ENCODE results near the gene TCL1A.

Gene TCL1A

DNA sequence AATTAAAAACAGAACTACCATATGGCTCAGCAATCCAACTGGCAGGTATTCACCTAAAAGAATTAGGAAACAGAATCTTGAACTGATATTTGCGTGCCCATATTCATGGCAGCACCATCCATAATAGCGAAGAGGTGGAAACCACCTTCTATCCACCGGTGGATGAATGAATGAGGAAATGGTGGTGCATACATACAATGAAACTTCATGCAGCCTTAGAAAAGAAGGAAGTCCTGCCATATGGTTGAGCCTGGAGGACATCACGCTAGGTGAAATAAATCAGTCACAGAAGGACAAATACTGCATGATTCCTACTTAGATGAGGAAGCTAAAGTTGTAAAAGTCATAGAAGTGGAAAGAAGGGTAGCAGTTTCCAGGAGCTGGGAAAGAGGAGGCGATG, 6.6 kb downstream of the TCL1A start:
- no peak overlapping the region for H3K4me3 ChIP-seq (replicated peaks; ENCODE audit: low read depth, low read length)
- no peak for DNase-seq (ENCODE audit: extremely low read depth, low read depth)
- TF ChIP-seq, protein P1, sequence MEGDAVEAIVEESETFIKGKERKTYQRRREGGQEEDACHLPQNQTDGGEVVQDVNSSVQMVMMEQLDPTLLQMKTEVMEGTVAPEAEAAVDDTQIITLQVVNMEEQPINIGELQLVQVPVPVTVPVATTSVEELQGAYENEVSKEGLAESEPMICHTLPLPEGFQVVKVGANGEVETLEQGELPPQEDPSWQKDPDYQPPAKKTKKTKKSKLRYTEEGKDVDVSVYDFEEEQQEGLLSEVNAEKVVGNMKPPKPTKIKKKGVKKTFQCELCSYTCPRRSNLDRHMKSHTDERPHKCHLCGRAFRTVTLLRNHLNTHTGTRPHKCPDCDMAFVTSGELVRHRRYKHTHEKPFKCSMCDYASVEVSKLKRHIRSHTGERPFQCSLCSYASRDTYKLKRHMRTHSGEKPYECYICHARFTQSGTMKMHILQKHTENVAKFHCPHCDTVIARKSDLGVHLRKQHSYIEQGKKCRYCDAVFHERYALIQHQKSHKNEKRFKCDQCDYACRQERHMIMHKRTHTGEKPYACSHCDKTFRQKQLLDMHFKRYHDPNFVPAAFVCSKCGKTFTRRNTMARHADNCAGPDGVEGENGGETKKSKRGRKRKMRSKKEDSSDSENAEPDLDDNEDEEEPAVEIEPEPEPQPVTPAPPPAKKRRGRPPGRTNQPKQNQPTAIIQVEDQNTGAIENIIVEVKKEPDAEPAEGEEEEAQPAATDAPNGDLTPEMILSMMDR (IDR thresholded peaks at IDR 0.05; ENCODE audit: low read depth, low read length, missing control alignments), result no peak

DNA sequence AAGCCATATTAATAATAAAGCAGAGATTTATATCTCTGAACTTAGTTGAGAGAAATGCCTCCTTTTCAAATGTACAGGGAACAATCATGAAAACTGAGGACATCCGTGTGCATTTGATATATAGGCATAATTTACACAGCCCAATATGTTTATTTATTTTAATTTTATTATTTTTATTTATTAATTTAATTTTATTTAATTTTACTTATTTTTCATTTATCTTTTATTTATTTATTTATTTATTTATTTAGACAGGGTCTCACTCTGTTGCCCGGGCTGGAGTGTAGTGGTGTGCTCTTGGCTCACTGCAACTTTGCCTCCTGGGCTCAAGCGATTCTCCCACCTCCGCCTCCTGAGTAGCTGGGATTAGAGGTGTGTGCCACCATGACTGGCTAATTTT, 8.4 kb downstream of the TCL1A start:
- no peak overlapping the region for H3K4me3 ChIP-seq (replicated peaks; ENCODE audit: low read depth, low read length)
- DNase-seq (ENCODE audit: extremely low read depth, low read depth), result no peak
- TF ChIP-seq, protein P1 (IDR thresholded peaks at IDR 0.05; ENCODE audit: low read depth, low read length, missing control alignments), result no peak

DNA sequence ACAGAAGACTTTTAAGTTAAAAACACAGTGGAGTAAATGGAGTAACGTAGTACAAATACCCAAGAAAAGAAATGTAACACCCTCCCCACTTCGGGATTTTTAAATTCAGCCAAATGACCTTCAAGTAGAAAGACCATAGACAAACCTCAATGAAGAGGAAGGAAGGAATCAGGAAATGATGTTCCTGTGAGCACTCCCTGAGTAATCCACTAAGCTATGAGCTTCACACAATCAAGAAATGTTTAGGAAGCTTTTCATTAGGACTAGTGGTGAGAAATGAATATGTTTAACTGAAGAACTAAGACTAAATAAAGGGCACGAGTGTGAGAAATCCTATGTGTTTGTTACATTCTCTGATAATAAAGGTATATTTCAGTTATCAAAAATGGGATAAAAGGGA, 10.1 kb downstream of the TCL1A start:
- TF ChIP-seq, protein P1 (IDR thresholded peaks at IDR 0.05; ENCODE audit: low read depth, low read length, missing control alignments), result no peak
- DNase-seq (ENCODE audit: extremely low read depth, low read depth), result no peak
- no peak overlapping the region for H3K4me3 ChIP-seq (replicated peaks; ENCODE audit: low read depth, low read length)

DNA sequence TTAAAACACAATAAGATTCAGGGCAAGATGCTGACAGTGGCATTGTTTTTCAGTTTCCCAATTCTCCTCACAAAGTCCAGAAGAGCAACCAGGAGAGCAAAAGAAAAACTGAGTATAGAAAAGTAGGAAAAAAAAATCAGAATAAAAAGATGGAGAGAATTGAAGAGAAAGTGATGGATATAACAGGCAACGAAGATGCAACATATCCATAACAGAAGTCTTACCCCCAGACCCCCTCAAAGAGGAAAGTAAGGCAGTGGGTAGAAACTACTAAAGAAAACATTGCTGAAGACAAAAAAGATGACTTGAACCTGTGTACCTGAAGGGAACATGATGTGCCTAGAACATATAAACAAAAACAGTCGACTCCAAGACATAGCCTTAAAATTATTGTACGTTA, 10.6 kb downstream of the TCL1A start:
- TF ChIP-seq, protein P1 (IDR thresholded peaks at IDR 0.05; ENCODE audit: low read depth, low read length, missing control alignments), result no peak
- no peak for DNase-seq (ENCODE audit: extremely low read depth, low read depth)
- no peak overlapping the region for H3K4me3 ChIP-seq (replicated peaks; ENCODE audit: low read depth, low read length)

DNA sequence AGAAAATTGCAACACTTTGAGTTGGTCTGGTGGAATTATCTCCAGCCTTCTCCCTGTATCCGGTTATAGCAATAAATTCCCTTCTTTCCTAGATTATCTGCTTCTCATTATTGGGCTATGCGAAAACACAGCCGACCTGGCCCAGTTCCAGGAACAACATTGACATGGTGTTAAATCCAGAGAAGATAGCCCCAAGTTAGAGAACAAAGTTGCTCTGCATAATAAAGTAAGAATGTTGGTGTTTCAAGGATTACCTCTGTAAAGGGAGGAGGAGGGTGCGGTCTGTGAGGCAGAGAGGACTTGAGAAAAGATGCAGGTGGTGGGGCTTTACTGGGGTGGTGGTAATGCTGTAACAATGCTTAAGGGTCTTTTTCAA, 12.1 kb downstream of the TCL1A start:
- no peak for DNase-seq (ENCODE audit: extremely low read depth, low read depth)
- H3K4me3 ChIP-seq (replicated peaks; ENCODE audit: low read depth, low read length), result no peak overlapping the region
- TF ChIP-seq, protein P1 (IDR thresholded peaks at IDR 0.05; ENCODE audit: low read depth, low read length, missing control alignments), result no peak

DNA sequence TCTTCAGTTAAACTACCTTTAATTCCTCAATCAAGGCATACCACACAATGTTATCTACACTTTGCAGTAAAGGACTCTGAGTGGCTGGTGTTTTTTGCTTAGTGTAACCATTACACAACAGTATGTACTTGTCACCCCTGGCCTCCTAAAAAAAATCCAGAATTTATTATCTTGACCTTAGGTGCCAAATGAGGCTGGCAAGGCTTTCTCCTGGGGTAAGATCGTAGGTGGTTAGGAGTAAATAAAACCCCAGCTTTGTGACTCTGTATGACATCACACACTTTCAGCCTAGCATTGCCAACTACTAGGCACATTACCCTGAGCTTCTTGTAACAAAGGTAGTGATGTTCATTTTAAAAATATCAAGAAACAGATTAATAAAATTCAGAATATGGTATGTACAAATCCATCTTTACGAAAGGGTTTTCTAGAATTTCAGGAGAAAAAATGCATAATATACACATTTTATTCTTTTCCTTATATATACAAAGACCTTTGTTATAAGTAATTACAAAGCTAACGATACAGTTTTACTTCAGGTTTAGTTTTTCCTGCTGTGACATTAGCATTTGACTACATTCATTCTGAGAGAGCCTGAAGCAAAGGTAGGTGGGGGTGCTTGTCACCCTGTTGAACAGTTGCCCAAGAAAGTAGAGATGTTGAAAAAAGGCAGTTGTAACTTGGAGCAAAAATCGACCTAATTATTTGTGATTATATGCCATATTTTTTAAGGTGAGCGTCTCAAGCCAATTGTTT, 13.5 kb downstream of the TCL1A start:
- TF ChIP-seq, protein P1 (IDR thresholded peaks at IDR 0.05; ENCODE audit: low read depth, low read length, missing control alignments), result no peak
- H3K4me3 ChIP-seq (replicated peaks; ENCODE audit: low read depth, low read length), result no peak overlapping the region
- DNase-seq (ENCODE audit: extremely low read depth, low read depth), result no peak

DNA sequence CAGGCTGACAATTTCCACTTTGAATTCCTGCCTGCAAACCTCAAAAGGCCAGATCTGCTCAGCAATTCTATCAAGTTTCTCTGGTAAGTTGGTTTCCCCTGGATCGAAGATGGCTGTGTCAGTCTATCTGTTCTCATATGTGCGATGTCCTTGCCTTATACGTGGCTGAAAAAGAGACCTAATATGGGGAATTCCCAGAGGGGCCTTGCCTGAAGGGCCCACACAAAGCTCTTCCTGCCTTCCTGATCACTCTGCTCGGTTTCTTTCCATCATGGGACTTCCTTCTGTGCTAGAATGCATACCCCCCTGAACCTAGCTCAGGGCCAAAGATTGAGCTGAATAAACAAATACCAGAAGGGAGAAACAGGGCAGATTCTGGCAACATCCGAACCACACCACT, 14.5 kb downstream of the TCL1A start:
- H3K4me3 ChIP-seq (replicated peaks; ENCODE audit: low read depth, low read length), result no peak overlapping the region
- no peak for DNase-seq (ENCODE audit: extremely low read depth, low read depth)

More for the DNA sequence above, 14.5 kb downstream of the TCL1A start:
- TF ChIP-seq, protein P1 (IDR thresholded peaks at IDR 0.05; ENCODE audit: low read depth, low read length, missing control alignments), result no peak
